RKO (cell line): ENCODE data around the gene CCR5AS.
"Not testable (repeated sequence)": the region's sequence is repeated elsewhere in the genome, so short reads cannot be mapped to it uniquely, and the experiment has no call there.

ENCODE experiments used
- DNase-seq: peaks from one replicate; pipeline ENCODE4 v3.0.0-alpha.2; 2016; ENCODE audit warnings: low spot score

The CCR5AS gene

GRCh38 chr3:46405301-46406019, 1.4 kb downstream of the CCR5AS start:
- no peak for DNase-seq

DNA sequence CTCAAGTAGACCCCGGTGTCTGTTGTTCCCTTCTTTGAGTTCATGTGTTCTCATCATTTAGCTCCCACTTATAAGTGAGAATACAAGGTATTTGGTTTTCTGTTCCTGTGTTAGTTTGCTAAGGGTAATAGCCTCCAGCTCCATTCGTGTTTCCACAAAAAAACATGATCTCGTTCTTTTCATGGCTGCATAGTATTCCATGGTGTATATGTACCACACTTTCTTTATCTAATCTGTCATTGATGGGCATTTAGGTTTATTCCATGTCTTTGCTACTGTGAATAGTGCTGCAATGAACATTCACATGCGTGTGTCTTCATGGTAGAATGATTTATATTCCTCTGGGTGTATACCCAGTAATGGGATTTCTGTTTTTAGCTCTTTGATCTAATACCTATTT, 4.0 kb downstream of the CCR5AS start:
- DNase-seq: not testable (repeated sequence)

DNA sequence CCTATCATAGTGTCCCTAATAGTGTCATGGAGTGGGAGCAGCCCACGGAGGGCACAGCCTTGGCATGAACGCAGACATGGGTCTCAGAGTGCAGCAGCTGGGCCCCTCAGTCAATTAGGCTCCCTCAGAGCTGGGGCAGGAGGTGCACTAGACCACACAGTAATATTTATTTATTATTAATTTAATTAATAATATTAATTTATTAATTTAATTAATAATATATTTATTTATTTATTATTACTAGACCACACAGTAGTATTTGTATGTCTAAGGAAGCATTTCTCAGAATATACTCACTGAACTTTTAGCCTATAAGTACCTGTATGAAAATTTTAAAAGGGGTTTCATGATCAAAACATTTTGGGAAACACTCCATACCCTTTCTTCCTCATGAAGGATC, 5.3 kb downstream of the CCR5AS start:
- DNase-seq: no peak

GRCh38 chr3:46400846-46401245, 6.0 kb downstream of the CCR5AS start:
- no peak for DNase-seq

DNA sequence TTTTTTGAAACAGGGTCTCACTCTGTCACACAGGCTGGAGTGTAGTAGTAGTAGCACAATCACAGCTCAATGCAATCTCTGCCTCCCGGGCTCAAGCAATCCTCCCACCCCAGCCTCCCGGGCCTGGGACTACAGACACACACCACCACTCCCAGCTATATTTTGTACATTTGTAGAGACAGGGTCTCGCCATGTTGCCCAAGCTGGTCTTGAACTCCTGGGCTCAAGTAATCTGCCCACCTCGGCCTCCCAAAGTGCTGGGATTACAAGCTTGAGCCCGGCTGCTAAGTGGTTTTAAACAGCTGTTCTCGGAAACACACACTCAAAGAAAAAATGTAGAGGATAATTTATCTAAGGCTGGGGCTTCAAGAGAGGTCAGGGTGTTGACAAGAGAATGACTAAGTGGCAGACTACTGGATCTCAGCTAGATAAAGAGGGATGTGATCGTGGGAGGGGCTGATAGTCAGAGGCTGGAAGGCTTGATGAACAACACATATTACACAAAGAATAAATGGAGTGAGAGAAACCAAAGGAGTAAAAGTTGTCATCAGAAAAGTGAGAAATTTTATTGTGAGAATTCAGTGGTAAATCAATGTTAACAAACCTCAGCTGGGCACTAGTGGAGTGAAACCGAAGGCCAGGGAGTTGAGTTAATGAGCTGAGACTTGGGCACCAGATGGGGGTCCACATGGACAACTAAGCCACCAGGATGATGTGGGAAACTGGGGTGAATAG, 6.7 kb downstream of the CCR5AS start:
- no peak for DNase-seq

DNA sequence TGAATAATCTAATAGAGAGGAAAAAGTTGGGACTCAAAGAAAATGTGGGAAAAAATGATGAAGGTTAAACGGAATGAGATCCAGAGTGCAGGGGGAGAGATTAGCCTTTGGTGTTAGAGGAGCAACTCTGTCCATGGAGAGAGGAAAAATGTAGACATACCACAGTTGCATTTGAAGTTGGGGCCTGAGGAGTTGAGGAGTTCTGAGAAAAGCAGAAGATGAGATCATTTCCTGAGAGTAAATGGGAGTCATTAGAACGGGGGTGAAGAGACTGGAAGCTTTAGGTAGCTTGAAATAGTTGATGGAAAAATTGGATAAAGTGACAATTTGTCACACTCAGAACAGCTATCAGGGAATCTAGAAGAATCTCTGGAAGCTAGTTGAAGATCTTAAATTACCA, 7.3 kb downstream of the CCR5AS start:
- peak; percentile 16 for DNase-seq

DNA sequence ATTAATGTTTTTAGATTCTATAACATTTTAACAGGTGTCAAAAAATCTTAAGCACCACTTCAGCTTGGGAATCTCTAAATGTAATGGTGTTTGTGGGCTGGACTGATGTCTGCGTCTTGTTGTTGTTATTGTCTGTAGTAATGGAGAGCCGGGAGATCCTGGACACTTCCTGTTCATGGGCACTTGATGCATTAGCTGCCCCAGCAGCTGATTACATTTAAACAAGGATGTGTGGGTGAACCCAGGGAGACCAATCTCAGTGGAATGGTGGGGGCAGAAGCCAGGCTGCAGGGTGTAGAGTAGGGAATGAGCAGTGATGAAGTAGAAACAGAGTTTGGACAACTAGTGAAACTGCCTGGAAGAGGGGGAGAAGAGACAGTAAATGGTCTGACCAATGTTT, 7.8 kb downstream of the CCR5AS start:
- DNase-seq: no peak

DNA sequence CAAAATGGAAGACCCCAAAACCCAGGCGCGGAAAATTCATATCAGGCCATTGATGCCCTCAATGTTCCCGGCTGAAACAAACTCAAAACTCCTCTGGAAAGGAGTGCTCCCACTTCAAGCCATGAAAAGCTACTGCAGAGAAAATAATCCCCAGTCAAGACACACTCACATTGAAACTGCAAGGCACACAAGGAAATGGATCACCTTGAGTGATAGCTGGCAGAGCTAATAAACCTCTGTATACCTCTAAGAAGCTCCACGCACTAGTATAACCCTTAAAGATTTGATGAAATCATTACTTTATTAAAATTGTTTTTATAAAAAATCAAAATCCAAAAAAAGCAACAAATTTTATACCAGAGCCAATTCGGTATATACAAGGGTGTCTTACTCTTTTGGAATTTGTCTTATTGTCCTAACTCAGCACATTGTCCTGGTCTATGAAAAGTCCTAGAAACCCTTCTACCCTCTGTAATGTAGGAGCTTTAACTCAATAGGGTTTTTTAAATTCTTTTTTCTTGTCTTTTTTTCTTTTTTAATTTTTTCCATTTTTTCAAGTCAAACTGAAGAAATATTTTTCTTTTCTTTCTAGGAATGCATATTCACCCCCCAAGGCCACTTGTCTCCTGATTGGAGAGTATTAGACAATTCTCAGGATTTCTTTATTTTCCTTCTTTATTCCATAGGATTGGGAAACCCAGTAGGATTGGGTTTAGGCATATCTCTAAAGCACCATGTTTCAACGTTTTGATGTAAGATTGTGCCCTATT, 8.5 kb downstream of the CCR5AS start:
- DNase-seq: no peak

DNA sequence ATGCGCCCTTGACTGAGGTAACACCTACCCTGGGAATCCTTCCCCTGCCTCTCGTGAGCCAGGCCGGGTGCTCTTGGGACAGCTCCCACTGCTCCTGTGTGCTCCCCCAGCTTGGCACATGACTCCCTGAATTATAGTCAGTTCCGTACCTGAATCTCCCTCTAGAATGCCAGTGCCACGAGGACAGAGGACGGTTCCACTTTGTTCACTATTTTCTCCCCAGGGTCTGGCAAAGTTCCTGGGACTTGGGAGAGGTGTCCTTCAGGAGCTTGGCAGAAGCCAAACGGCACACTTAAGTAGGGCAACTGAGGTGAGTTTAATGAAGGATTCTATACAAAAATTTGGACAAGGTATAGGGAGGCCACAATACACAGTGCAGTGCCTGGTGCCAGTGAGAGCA, 9.8 kb downstream of the CCR5AS start:
- DNase-seq: no peak

DNA sequence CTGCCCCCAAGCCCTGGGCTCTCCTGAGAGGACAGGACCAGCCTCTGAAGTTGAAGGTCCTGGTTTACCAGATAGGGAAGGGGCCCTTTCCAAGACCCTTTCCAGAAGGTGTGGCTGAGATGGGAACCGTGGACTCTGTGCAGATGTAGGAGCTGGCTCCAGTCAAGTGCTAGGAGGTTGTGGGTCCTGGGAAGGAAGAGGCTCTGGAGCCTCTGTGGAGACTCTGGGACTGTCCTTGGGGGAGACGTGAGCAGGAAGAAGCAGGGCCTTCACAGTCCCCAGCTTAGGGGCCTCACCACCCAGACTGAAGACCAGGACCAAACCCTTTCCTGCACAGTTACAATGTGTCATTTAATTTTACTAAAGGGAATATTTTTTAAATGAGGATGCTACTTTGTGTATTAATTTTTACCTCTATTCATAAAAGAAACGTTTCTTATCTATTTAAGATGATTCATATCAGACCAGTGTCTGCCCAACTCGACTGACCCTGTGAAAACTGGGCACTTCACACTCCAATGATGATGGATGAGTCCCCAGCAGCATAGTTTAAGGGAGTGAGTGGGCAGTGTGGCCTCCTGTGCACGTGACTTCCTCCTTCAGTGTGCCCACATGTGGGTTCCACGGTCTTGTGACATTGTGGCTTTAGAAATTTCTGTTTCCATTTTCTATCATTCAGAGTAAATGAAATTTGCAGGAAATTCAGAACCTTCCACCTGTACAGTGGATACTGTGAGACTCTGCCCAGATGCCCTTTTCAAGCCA, 10.9 kb downstream of the CCR5AS start:
- DNase-seq: no peak

GRCh38 chr3:46395210-46395661, 11.6 kb downstream of the CCR5AS start:
- DNase-seq: no peak

DNA sequence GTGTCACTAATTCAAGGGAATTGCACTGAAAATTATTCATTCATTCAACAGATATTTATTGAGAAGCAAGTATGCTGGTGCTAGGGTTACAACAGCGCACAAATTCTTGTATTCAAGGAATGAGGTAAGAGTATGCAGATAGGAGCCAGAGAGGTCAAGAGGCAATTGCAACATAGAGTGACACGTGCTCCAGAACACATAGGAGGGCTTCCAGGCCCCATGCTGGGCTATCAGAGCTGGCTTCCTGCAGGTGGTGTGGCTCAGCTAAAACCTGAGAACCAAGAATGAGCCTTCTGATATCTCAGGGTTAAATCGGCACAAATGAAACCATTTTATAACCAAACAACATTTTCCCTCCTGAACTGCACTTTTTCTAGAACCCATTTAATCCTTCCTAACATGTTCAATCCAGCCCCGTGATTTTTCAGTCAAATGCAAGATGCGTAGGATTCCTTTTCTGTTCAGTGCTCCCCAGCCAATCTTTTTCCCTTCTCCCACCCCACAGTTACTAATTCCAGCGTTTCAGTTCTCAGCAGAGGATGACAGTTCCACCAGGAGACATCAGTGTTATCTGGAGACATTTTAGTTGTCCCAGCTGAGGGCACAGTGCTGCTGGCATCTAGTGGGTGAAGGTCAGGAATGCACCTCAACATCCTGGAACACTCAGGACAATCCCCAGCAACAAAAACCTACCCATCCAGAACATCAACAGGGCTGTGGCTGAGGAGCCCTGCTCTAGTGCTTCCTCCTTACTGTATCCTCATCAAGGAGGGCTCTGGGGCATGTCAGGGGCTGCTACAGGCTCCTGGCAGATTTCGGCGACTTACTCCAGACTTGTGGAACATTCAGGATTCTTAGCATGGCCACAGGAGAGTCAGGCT, 13.1 kb downstream of the CCR5AS start:
- no peak for DNase-seq

DNA sequence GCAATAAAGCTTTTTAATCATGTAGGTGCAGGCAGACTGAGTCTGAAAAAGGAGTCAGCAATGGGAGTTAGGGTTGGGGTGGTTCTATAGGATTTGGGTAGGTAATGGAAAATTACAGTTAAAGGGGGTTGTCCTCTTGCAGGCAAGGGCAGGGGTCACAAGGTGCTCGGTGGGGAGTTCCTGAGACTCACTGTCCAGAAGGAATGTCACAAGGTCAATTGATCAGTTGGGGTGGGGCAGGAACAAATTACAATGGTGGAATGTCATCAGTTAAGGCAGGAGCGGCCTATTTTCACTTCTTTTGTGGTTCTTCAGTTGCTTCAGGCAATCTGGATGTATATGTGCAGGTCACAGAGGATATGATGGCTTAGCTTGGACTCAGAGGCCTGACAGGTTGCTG, 13.9 kb downstream of the CCR5AS start:
- DNase-seq: no peak

DNA sequence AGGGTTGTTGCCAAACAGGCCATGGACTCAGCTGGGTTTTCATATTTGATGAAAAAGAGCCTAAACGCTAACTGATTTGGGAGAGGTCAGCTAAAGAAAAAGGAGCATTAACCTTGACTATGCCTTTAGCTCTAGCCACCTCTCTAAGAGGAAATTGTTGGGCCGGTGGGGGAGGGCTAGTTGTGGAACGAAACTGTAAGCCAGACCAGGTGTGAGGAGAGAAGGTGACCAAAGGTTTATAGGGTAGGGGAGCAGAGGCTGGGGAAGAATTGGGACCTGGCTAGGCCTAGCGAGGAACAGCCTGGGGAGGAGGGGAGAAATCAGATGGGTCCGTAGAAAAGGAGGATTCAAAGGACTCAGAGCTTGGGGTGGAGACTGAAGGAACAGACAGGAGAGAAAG, 15.3 kb downstream of the CCR5AS start:
- DNase-seq: not testable (repeated sequence)

DNA sequence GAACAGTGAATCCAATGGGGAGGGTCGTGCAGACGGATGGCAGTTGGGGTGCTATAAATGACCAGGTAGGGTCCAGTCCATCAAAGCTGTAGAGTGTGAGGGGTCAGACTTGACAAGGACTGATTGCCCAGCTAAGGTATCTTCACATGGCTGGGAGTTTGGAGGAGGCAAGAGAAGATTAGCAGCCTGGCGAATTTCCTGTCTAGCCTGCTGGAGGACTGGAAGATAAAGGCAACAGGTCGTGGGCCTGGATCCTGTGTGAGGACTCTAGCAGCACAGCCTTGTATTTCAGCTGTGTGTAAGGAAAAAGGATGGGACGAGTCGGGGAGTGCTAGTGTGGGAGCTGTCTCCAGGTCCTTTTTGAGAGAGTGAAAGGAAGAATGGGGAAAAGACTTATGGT, 17.6 kb downstream of the CCR5AS start:
- no peak for DNase-seq

GRCh38 chr3:46388847-46389246, 18.0 kb downstream of the CCR5AS start:
- DNase-seq: not testable (repeated sequence)

DNA sequence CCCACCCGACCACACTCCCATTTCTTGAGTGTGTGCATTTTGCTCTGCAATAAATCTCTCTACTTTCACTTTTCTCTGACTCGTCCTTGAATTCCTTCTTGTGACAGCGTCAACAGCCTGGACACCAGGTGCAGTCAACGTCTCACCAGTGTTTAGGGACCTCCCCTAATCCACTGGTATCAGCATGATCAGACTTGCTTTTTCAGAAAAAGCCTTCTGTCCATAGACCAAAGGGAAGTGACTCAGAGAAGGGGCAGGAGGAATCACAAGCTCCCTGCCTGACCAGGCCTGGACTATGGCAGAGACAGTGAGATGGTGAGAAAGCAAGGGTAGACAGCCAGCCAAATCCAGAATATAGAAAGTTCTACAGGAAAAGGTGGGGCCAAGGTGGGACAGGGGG, 20.7 kb downstream of the CCR5AS start:
- peak; percentile 70 for DNase-seq

DNA sequence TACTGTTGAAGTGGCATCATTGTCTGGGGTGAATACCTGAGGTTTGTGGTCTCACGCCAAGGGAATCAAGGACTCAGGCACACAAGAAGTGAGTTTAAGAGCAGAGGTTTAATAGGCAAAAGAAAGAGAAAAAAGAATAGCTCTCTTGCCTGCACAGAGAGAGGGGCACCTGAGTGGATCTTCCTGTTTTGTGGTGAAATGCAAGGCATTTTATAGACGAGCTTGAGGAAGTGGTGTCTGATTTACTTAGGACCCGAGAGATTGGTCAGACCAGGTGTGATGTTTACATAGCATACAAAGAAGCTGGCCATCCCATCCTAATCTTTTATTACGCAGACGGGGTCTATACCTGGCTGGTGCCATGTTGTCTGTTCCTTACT, 22.9 kb downstream of the CCR5AS start:
- DNase-seq: no peak

DNA sequence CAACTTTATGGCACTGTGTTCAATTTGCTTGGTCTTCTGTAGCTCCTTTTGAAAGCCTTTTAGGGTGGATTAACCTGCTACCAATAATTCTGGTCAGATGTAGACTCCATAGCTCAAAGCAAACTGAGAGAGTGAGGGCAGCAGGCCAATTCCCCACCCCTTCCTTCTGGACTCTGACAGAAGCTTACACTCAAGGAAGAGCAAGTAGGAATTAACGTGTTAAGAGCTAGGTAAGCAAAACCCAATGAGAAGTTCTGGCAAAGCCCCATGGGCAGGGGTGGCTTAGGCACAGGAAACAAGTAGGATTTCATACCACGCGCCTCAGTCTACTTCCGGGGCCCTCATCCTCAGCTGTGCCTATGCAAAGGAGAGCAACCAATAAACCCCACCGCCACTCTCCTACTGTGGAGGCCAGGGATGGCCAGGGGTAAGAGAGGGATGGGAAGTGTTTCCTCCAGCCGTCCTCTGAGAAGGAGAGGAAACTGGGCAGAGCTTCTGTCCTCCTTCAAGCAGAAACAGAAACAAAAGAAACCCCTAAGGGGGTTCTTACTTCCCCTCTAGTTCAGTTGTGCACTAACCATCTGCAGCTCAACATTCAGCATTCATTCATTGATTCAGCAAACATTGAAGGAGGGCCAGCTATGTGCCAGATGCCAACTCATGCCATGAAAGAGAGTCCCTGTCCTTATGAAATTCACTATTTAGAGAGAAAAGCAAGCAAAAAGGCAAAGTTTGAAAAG, 23.5 kb downstream of the CCR5AS start:
- no peak for DNase-seq

- no peak for DNase-seq
Measured at GRCh38 chr3:46381625-46382024, 25.2 kb downstream of the CCR5AS start.
